Esophagus muscularis mucosa (tissue), 3 donors: ENCODE measurements around the gene TMA7.

Experiments used
- CTCF ChIP-seq, 3 experiments: fragments of 200-600 bp in 2 of 3; fragments of 450-650 bp in 1 of 3; sonication (generic) in 2 of 3; IDR thresholded peaks; one replicate each; pipeline ENCODE4 v1.5.1; 2017 to 2019; ENCODE audit warnings: antibody characterized with exemption in 3 of 3, mild to moderate bottlenecking in 2 of 3, moderate library complexity in 1 of 3
- POLR2A ChIP-seq: fragments of 450-650 bp; IDR thresholded peaks from one replicate; pipeline ENCODE4 v1.6.1; 2017; ENCODE audit warnings: antibody characterized with exemption, moderate library complexity, mild to moderate bottlenecking, low read depth

- TF ChIP-seq CTCF (IDR thresholded peaks at IDR 0.05) (no peak), POLR2A (no peak)
Measured at GRCh38 chr3:48429317-48429959, 10.6 kb upstream of the TMA7 start.
